ENCODE measurements around the gene KMT2E.

DNA sequence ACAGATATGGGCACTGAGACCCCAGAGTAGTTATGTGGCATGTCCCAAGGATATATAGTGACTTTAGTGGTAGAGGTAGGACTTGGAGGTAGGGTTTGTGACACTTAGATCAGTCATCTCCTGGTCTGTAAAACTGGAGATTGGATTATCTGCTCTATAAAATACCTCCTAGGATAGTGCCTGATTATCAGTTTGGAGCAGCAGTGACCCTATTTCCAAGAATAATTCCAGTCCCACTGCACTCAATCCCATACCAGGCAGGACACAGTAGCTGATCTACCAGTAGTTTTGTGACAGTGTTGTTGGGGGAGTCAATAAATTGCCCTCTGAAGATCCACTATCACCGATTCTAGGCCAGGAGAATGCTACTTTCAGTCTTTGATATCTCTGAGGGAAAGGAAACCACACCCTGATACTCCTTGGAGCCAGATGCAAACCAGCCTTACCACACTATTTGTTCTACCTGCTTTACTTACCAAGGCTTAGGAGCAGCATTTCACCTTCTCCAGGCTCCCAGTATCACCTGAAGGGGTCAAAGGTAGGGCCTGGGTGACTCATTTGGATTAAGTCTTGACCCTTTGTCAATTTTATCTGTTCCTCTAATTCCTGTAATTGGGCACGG lies 30.6 kb downstream of the KMT2E start:
- TF ChIP-seq POLR2A (IDR thresholded peaks at IDR 0.05), result no peak
- TF ChIP-seq, protein P1, sequence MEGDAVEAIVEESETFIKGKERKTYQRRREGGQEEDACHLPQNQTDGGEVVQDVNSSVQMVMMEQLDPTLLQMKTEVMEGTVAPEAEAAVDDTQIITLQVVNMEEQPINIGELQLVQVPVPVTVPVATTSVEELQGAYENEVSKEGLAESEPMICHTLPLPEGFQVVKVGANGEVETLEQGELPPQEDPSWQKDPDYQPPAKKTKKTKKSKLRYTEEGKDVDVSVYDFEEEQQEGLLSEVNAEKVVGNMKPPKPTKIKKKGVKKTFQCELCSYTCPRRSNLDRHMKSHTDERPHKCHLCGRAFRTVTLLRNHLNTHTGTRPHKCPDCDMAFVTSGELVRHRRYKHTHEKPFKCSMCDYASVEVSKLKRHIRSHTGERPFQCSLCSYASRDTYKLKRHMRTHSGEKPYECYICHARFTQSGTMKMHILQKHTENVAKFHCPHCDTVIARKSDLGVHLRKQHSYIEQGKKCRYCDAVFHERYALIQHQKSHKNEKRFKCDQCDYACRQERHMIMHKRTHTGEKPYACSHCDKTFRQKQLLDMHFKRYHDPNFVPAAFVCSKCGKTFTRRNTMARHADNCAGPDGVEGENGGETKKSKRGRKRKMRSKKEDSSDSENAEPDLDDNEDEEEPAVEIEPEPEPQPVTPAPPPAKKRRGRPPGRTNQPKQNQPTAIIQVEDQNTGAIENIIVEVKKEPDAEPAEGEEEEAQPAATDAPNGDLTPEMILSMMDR (IDR thresholded peaks at IDR 0.05), result no peak
